Colonic mucosa (tissue), 4 donors: Measurements from ENCODE around the gene EGF. TPM values are rescaled to one million over a fixed set of nuclear protein-coding genes. Genes with fewer than 3 reads are reported as not detected.

Source experiments
- DNase-seq: peaks from one replicate; pipeline ENCODE4 v3.0.0-alpha.2; 2020
- H3K27ac ChIP-seq: fragments of 200-600 bp; one replicate; pipeline ENCODE4 v1.8.0; 2021
- H3K27me3 ChIP-seq: fragments of 200-600 bp; one replicate; pipeline ENCODE4 v1.8.0; 2021
- H3K36me3 ChIP-seq: fragments of 200-600 bp; one replicate; pipeline ENCODE4 v1.8.0; 2021
- H3K4me1 ChIP-seq: fragments of 200-600 bp; one replicate; pipeline ENCODE4 v1.8.0; 2021; ENCODE audit warnings: mild to moderate bottlenecking
- H3K4me3 ChIP-seq: fragments of 200-600 bp; one replicate; pipeline ENCODE4 v1.8.0; 2021
- H3K9ac ChIP-seq, 2 donors: one replicate each; pipeline ENCODE4 v1.7.0; 2013; ENCODE audit warnings: control low read depth in 2 of 2, low read depth in 2 of 2, low read length in 2 of 2
- H3K9me3 ChIP-seq: fragments of 200-600 bp; one replicate; pipeline ENCODE4 v1.8.0; 2021
- intact Hi-C: fragments of 100-400 bp; cut with DNase I; formaldehyde crosslinking; loops from one replicate; pipeline ENCODE4 v1.14.1; 2022
- total RNA-seq, 2 donors: library from RNA; stranded (reverse); fragmentation: NEBNext Ultra II Directional in 1 of 2; extraction: Animal tissue kit (Norgen Biotek cat#: 25700) in 1 of 2; gene quantifications; one replicate each; pipeline ENCODE4 v1.2.1, GENCODE V29; 2021
- TF ChIP-seq, protein P1 (sequence below): fragments of 200-600 bp; IDR thresholded peaks from one replicate; pipeline ENCODE4 v1.8.0; 2022; ENCODE audit warnings: antibody characterized with exemption, mild to moderate bottlenecking
- donor health status: healthy.
- donor health status: DM: no; HTN: no; CAD: no.
- donor health status: DM: no; HTN: no; CAD: no.

EGF gene
- total RNA-seq, 2 donors from 2014 or later = 2.2 to 2.8 TPM

DNA sequence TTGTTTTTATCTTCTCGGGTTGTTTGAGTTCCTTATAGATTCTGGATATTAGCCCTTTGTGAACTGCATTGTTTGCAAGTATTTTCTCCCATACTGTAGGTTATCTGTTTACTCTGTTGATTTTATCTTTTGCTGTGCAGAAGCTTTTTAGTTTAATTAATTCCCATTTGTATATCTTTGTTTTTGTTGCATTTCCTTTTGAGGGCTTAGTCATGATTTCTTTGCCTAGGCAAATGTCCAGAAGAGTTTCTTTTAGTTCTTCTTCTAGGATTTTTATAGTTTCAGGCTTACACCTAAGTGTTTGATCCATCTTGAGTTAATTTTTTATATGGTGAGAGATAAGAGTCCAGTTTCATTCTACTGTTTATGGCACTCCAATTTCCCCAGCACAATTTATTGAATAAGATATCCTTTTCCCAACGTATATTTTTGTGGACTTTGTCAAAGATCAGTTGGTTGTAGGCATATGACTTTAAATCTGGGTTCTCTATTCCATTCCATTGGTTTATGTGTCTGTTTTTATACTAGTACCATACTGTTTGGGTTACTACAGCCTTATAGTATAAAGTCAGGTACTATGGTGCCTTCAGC is 54.3 kb downstream of the EGF start:
- Histone ChIP-seq H3K4me3 (no peak overlapping the region), H3K9me3 (no peaks in the 10 kb centered on the region), H3K4me1 (no peaks in the 10 kb centered on the region), H3K36me3 (no peaks in the 10 kb centered on the region), H3K9ac (no peak overlapping the region), H3K27ac (peak overlapping the region; percentile 44), H3K27me3 (no peaks in the 10 kb centered on the region)
- TF ChIP-seq, protein P1, sequence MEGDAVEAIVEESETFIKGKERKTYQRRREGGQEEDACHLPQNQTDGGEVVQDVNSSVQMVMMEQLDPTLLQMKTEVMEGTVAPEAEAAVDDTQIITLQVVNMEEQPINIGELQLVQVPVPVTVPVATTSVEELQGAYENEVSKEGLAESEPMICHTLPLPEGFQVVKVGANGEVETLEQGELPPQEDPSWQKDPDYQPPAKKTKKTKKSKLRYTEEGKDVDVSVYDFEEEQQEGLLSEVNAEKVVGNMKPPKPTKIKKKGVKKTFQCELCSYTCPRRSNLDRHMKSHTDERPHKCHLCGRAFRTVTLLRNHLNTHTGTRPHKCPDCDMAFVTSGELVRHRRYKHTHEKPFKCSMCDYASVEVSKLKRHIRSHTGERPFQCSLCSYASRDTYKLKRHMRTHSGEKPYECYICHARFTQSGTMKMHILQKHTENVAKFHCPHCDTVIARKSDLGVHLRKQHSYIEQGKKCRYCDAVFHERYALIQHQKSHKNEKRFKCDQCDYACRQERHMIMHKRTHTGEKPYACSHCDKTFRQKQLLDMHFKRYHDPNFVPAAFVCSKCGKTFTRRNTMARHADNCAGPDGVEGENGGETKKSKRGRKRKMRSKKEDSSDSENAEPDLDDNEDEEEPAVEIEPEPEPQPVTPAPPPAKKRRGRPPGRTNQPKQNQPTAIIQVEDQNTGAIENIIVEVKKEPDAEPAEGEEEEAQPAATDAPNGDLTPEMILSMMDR = no peak
- intact Hi-C loops = no loop called here
- DNase-seq = no peak

- Histone ChIP-seq H3K36me3 (no peaks in the 10 kb centered on the region), H3K4me3 (no peak overlapping the region), H3K27ac (peak overlapping the region; percentile 44), H3K9ac (peak overlapping the region in 1 of 2 donors; percentile 23), H3K27me3 (no peaks in the 10 kb centered on the region), H3K4me1 (no peaks in the 10 kb centered on the region), H3K9me3 (no peaks in the 10 kb centered on the region)
- intact Hi-C loops = no loop called here
- TF ChIP-seq, protein P1 = no peak
- peak; percentile 36 for DNase-seq
Measured at GRCh38 chr4:109967798-109968520, 55.3 kb downstream of the EGF start.

DNA sequence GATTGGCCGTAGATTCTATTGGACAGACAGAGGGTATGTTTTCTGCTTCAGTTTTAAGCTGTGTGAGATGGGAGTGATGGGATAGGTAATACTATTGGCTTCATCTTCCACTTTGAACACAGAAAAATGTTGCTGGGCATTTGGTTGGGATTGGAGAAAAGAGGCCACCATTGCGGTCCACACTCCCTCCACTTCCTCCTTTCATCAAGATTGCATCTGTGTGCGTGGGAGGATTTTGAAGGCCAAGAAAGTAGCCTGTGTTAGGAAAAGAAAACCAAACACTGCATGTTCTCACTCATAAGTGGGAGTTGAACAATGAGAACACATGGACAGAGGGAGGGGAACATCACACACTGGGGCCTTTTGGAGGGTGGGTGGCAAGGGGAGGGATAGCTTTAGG is 56.4 kb downstream of the EGF start:
- intact Hi-C loops = no loop called here
- Histone ChIP-seq H3K27ac (no peak overlapping the region), H3K4me1 (no peaks in the 10 kb centered on the region), H3K36me3 (no peaks in the 10 kb centered on the region), H3K9ac (no peak overlapping the region), H3K27me3 (no peaks in the 10 kb centered on the region), H3K4me3 (no peak overlapping the region), H3K9me3 (no peaks in the 10 kb centered on the region)
- no peak for DNase-seq
- TF ChIP-seq, protein P1 = no peak

- Histone ChIP-seq H3K27me3 (no peaks in the 10 kb centered on the region), H3K36me3 (no peaks in the 10 kb centered on the region), H3K27ac (no peak overlapping the region), H3K9me3 (no peaks in the 10 kb centered on the region), H3K4me1 (no peaks in the 10 kb centered on the region), H3K9ac (no peak overlapping the region), H3K4me3 (no peak overlapping the region)
- intact Hi-C loops = loop anchor here (10.0 kb wide), 1 partner anchor 145 kb away; the partner anchor contains the start of gene RRH
- DNase-seq = no peak
- TF ChIP-seq, protein P1 = no peak
Measured at GRCh38 chr4:109969919-109970318, 57.2 kb downstream of the EGF start.

GRCh38 chr4:109972786-109973528 is 60.3 kb downstream of the EGF start:
- Histone ChIP-seq H3K9me3 (no peaks in the 10 kb centered on the region), H3K27ac (peak overlapping the region; percentile 63), H3K27me3 (no peaks in the 10 kb centered on the region), H3K36me3 (no peaks in the 10 kb centered on the region), H3K9ac (peak overlapping the region in 1 of 2 donors; percentile 1), H3K4me1 (no peaks in the 10 kb centered on the region), H3K4me3 (no peak overlapping the region)
- DNase-seq = peak; percentile 41
- TF ChIP-seq, protein P1 = no peak
- intact Hi-C loops = loop anchor here (10.0 kb wide), 1 partner anchor 148 kb away; the partner anchor contains the start of gene RRH
